HEK293 (cell line): ENCODE data around the gene RTN4IP1.

Experiments used
- CTCF ChIA-PET: fragments of 350-600 bp; formaldehyde crosslinking; extraction: SDS; loops from one replicate; lab custom pipeline; 2021; ENCODE audit warnings: antibody characterized with exemption; lab: Yijun Ruan, JAX
- POLR2A ChIA-PET: fragments of 300-600 bp; formaldehyde crosslinking; extraction: SDS; loops from one replicate; lab custom pipeline; 2020; ENCODE audit warnings: antibody characterized with exemption, inconsistent platforms; lab: Yijun Ruan, JAX
- H3K27ac ChIP-seq: fragments of 200-500 bp; sonication (Bioruptor generic); 2 replicates; pipeline ENCODE4 v1.5.1; 2014; ENCODE audit warnings: low read depth, low read length, control low read depth, inconsistent platforms; ENCODE audit errors: extremely low read depth
- H3K36me3 ChIP-seq, 2 experiments: fragments of 200-500 bp in 1 of 2; sonication (Bioruptor generic) in 1 of 2; 1 replicate in 1 of 2; 2 replicates in 1 of 2; pipeline ENCODE4 v1.5.1; 2014 to 2017; ENCODE audit warnings: inconsistent platforms in 2 of 2, low read length in 2 of 2; ENCODE audit not compliant: control insufficient read depth in 2 of 2, insufficient read depth in 1 of 2
- H3K4me1 ChIP-seq: fragments of 200-500 bp; sonication (Bioruptor generic); 2 replicates; pipeline ENCODE4 v1.5.1; 2014; ENCODE audit warnings: mild to moderate bottlenecking, low read length, inconsistent platforms; ENCODE audit not compliant: control insufficient read depth, insufficient read depth
- H3K4me3 ChIP-seq: 2 replicates; pipeline ENCODE4 v1.5.1; 2011; ENCODE audit warnings: low read depth, mild to moderate bottlenecking, control low read depth, low read length, moderate library complexity
- H3K9me3 ChIP-seq: fragments of 200-500 bp; sonication (Bioruptor generic); 2 replicates; pipeline ENCODE4 v1.5.1; 2014; ENCODE audit warnings: low read depth, low read length, inconsistent platforms; ENCODE audit not compliant: control insufficient read depth, insufficient read depth
- EGR2 ChIP-seq: fragments of 450-650 bp; formaldehyde crosslinking; IDR thresholded peaks from 2 replicates; pipeline ENCODE4 v1.5.1; 2016; ENCODE audit warnings: low read depth, missing biosample characterization, missing genetic modification characterization
- KLF7 ChIP-seq: fragments of 450-650 bp; formaldehyde crosslinking; IDR thresholded peaks from 2 replicates; pipeline ENCODE4 v1.5.1; 2016; ENCODE audit warnings: missing biosample characterization, missing genetic modification characterization, borderline replicate concordance
- PRDM6 ChIP-seq: fragments of 450-650 bp; formaldehyde crosslinking; IDR thresholded peaks from 2 replicates; pipeline ENCODE4 v1.5.1; 2017; ENCODE audit warnings: missing biosample characterization, missing genetic modification characterization
- RBAK ChIP-seq: fragments of 450-650 bp; formaldehyde crosslinking; IDR thresholded peaks from 2 replicates; pipeline ENCODE4 v1.5.1; 2016; ENCODE audit warnings: missing biosample characterization, missing genetic modification characterization
- SETDB1 ChIP-seq: IDR thresholded peaks from one replicate; pipeline ENCODE4 v1.6.1; 2017; ENCODE audit warnings: mild to moderate bottlenecking, low read length, moderate library complexity, mixed read lengths; ENCODE audit not compliant: insufficient read length
- TRIM28 ChIP-seq: IDR thresholded peaks from 2 replicates; pipeline ENCODE4 v1.6.1; 2011; ENCODE audit warnings: low read length, control low read depth, borderline replicate concordance
- ZBTB1 ChIP-seq: fragments of 450-650 bp; formaldehyde crosslinking; IDR thresholded peaks from 2 replicates; pipeline ENCODE4 v1.5.1; 2016; ENCODE audit warnings: missing biosample characterization, missing genetic modification characterization
- ZNF24 ChIP-seq: fragments of 450-650 bp; formaldehyde crosslinking; IDR thresholded peaks from 2 replicates; pipeline ENCODE4 v1.5.1; 2016; ENCODE audit warnings: missing biosample characterization, missing genetic modification characterization
- ZNF248 ChIP-seq: fragments of 450-650 bp; formaldehyde crosslinking; IDR thresholded peaks from 2 replicates; pipeline ENCODE4 v1.5.1; 2017; ENCODE audit warnings: missing biosample characterization, missing genetic modification characterization
- ZNF311 ChIP-seq: fragments of 450-650 bp; formaldehyde crosslinking; IDR thresholded peaks from 2 replicates; pipeline ENCODE4 v1.5.1; 2017; ENCODE audit warnings: missing biosample characterization, missing genetic modification characterization, borderline replicate concordance
- ZNF37A ChIP-seq: fragments of 450-650 bp; IDR thresholded peaks from 2 replicates; pipeline ENCODE4 v1.5.1; 2018; ENCODE audit warnings: missing biosample characterization, missing genetic modification characterization
- ZNF510 ChIP-seq: fragments of 450-650 bp; formaldehyde crosslinking; IDR thresholded peaks from 2 replicates; pipeline ENCODE4 v1.5.1; 2018; ENCODE audit warnings: mild to moderate bottlenecking, missing genetic modification characterization, missing biosample characterization; ENCODE audit not compliant: insufficient replicate concordance
- ZNF561 ChIP-seq: fragments of 450-650 bp; IDR thresholded peaks from 2 replicates; pipeline ENCODE4 v1.5.1; 2018; ENCODE audit warnings: missing biosample characterization, missing genetic modification characterization, borderline replicate concordance
- ZNF571 ChIP-seq: fragments of 450-650 bp; formaldehyde crosslinking; IDR thresholded peaks from 2 replicates; pipeline ENCODE4 v1.5.0; 2017; ENCODE audit warnings: missing biosample characterization, missing genetic modification characterization
- ZNF624 ChIP-seq: fragments of 450-650 bp; formaldehyde crosslinking; IDR thresholded peaks from 2 replicates; pipeline ENCODE4 v1.5.1; 2017; ENCODE audit warnings: missing biosample characterization, missing genetic modification characterization
- ZXDB ChIP-seq: fragments of 450-650 bp; formaldehyde crosslinking; IDR thresholded peaks from 2 replicates; pipeline ENCODE4 v1.5.1; 2016; ENCODE audit warnings: missing biosample characterization, missing genetic modification characterization

RTN4IP1 gene

GRCh38 chr6:106642476-106642875 is 13.2 kb upstream of the RTN4IP1 start (continued):
- TF ChIP-seq ZXDB (tag by site-specific recombination) (no peak), KLF7 (no peak), ZNF248 (no peak), ZNF311 (tag by site-specific recombination) (no peak), ZNF24 (tag by site-specific recombination) (no peak), RBAK (tag by site-specific recombination) (no peak), ZNF624 (tag by site-specific recombination) (no peak)

GRCh38 chr6:106639812-106640211 is 10.5 kb upstream of the RTN4IP1 start:
- no peak overlapping the region for H3K27ac ChIP-seq
- CTCF ChIA-PET = interaction anchor here (0.7 to 1.7 kb wide), 3 partner anchors 31 to 1136 kb away, joined by 3 to 4 read pairs (median 3); no protein-coding TSS in a partner anchor

GRCh38 chr6:106637717-106638341 is 8.5 kb upstream of the RTN4IP1 start:
- no peaks in the 10 kb centered on the region for H3K9me3 ChIP-seq
- peaks cover 20% of the 10 kb centered on the region in 2 experiments for H3K36me3 ChIP-seq
- 0 out of 2 replicates have a peak, but pooled peaks have one; percentile 29 for TF ChIP-seq PRDM6 (tag by site-specific recombination)
- no peak for TF ChIP-seq ZNF37A (tag by site-specific recombination)
- TF ChIP-seq ZBTB1 = no peak
- no peak for TF ChIP-seq ZNF510 (tag by site-specific recombination)
- TF ChIP-seq, all 188 proteins: peak for 1
- Histone ChIP-seq H3K4me3 (no peak overlapping the region), H3K4me1 (no peaks in the 10 kb centered on the region), H3K27ac (no peak overlapping the region)
- ChIA-PET CTCF (interaction anchor here (0.7 to 1.3 kb wide), 2 partner anchors 9 to 298 kb away, joined by 4 read pairs; partner anchors contain the start of genes QRSL1 and RTN4IP1), POLR2A (no interaction called here)

More at GRCh38 chr6:106639812-106640211, 10.5 kb upstream of the RTN4IP1 start:
- Histone ChIP-seq H3K9me3 (no peaks in the 10 kb centered on the region), H3K36me3 (peaks cover 35 to 39% of the 10 kb centered on the region in 2 experiments), H3K4me1 (no peaks in the 10 kb centered on the region)
- TF ChIP-seq ZNF561 = no peak
- TF ChIP-seq, all 188 proteins: peak for 0
- no peak overlapping the region for H3K4me3 ChIP-seq
- POLR2A ChIA-PET = no interaction called here

GRCh38 chr6:106637051-106637716 is 7.9 kb upstream of the RTN4IP1 start:
- ChIA-PET POLR2A (no interaction called here), CTCF (interaction anchor here (0.6 to 1.3 kb wide), 5 partner anchors 9 to 344 kb away, joined by 3 to 5 read pairs (median 4); no protein-coding TSS in a partner anchor)
- H3K9me3 ChIP-seq = no peaks in the 10 kb centered on the region
- peaks cover 13% of the 10 kb centered on the region in 2 experiments for H3K36me3 ChIP-seq
- no peaks in the 10 kb centered on the region for H3K4me1 ChIP-seq
- no peak overlapping the region for H3K4me3 ChIP-seq
- no peak overlapping the region for H3K27ac ChIP-seq
- TF ChIP-seq ZNF571 (tag by site-specific recombination) (no peak), TRIM28 (peak; percentile 57; the same call in 1 of the 2 replicates), EGR2 (no peak), SETDB1 (peak; percentile 22)
- TF ChIP-seq, all 188 proteins: peak for 2
